Gastrocnemius medialis (tissue), 4 donors: ENCODE data around the gene TMEM235. TPM values are rescaled to one million over a fixed set of nuclear protein-coding genes. Genes with fewer than 3 reads are reported as not detected.

Experiments used
- ATAC-seq, 2 donors: fragments of 150-250 bp; one replicate each; pipeline ENCODE4 v1.9.1; 2016
- DNase-seq, 2 donors: peaks; one replicate each; pipeline ENCODE4 v3.0.0-alpha.2; 2019
- H3K27ac ChIP-seq, 4 donors: fragments of 200-600 bp; sonication (generic); 1 replicate in 1 of 4; 2 replicates in 3 of 4; pipeline ENCODE4 v1.5.1; 2016 to 2018; ENCODE audit warnings: mild to moderate bottlenecking in 2 of 4, moderate library complexity in 1 of 4
- H3K27me3 ChIP-seq, 3 donors: fragments of 200-600 bp; sonication (generic) in 2 of 3; 1 replicate in 1 of 3; 2 replicates in 2 of 3; pipeline versions ENCODE4 v1.5.1 to v1.6.0; 2016 to 2019; ENCODE audit warnings: mild to moderate bottlenecking in 1 of 3, moderate library complexity in 1 of 3
- H3K36me3 ChIP-seq, 2 donors: fragments of 200-600 bp; sonication (generic) in 1 of 2; one replicate each; pipeline ENCODE4 v1.5.1; 2017 to 2018
- H3K4me1 ChIP-seq, 2 donors: fragments of 200-600 bp; sonication (generic) in 1 of 2; one replicate each; pipeline ENCODE4 v1.5.1; 2016 to 2017; ENCODE audit warnings: mild to moderate bottlenecking in 2 of 2
- H3K4me3 ChIP-seq, 4 donors: fragments of 200-600 bp; sonication (generic) in 3 of 4; 1 replicate in 1 of 4; 2 replicates in 3 of 4; pipeline ENCODE4 v1.5.1; 2016 to 2019; ENCODE audit warnings: mild to moderate bottlenecking in 2 of 4
- H3K9me3 ChIP-seq, 3 donors: fragments of 200-600 bp; sonication (generic) in 2 of 3; 1 replicate in 1 of 3; 2 replicates in 2 of 3; pipeline ENCODE4 v1.5.1; 2016 to 2019
- CTCF ChIP-seq, 5 experiments: fragments of 450-650 bp in 3 of 5; fragments of 200-600 bp in 2 of 5; sonication (generic) in 2 of 5; IDR thresholded peaks in 4 of 5; conservative IDR thresholded peaks in 1 of 5; 1 replicate in 4 of 5; 2 replicates in 1 of 5; pipeline ENCODE4 v1.5.1; 2016 to 2019; ENCODE audit warnings: antibody characterized with exemption in 5 of 5, mild to moderate bottlenecking in 3 of 5, moderate library complexity in 3 of 5
- POLR2A ChIP-seq, 2 donors: fragments of 450-650 bp; IDR thresholded peaks; one replicate each; pipeline ENCODE4 v1.6.1; 2017; ENCODE audit warnings: antibody characterized with exemption in 2 of 2, mild to moderate bottlenecking in 2 of 2, moderate library complexity in 2 of 2
- in situ Hi-C, 4 donors: fragments of 200-750 bp; cut with MboI; loops; one replicate each; pipeline versions ENCODE4 v1.15.0 to v1.8.0; 2017; ENCODE audit warnings: low sequenced_read_pairs in 4 of 4
- intact Hi-C: fragments of 100-400 bp; cut with DNase I; formaldehyde crosslinking; loops from one replicate; pipeline ENCODE4 v1.15.1; 2023; ENCODE audit warnings: low total_unique reads
- total RNA-seq, 4 donors: library from RNA; depleted of rRNA; stranded (reverse); fragments of >200 nt; gene quantifications; one replicate each; pipeline versions ENCODE4 v1.1.0 to v1.2.3, GENCODE V29; 2016

TMEM235 gene
- total RNA-seq, 4 donors from 2014 or later, result not detected

GRCh38 chr17:78214016-78214705, 17.3 kb upstream of the TMEM235 start, which contains the start of gene BIRC5:
BIRC5 (plus strand) TSS chr17:78214253; CDS start chr17:78214317, 64 bp downstream.
- Histone ChIP-seq H3K36me3 (no peaks in the 10 kb centered on the region), H3K27ac (no peak within 1 kb of the TSS), H3K4me1 (peaks cover 5% of the 10 kb centered on the region in 2 donors), H3K27me3 (no peaks in the 10 kb centered on the region), H3K9me3 (no peaks in the 10 kb centered on the region), H3K4me3 (peak within 1 kb of the TSS; percentile 43 to 71 (median 63))
- in situ Hi-C loops (no loop called here), intact Hi-C loops (loop anchor here (1.0 kb wide), 1 partner anchor 40 kb away; no protein-coding TSS in a partner anchor)
- ATAC-seq (peak; percentile 86 to 93), DNase-seq (peak; percentile 72 to 78)
- TF ChIP-seq POLR2A (IDR thresholded peaks at IDR 0.05) (no peak), CTCF (IDR thresholded peaks at IDR 0.05 in 4 of 5, conservative IDR thresholded peaks at IDR 0.05 in 1 of 5) (no peak)

GRCh38 chr17:78214706-78215061, 16.7 kb upstream of the TMEM235 start:
- in situ Hi-C loops, result no loop called here
- H3K9me3 ChIP-seq, result no peaks in the 10 kb centered on the region
- DNase-seq (no peak), ATAC-seq (no peak)
- H3K27ac ChIP-seq, result no peak overlapping the region
- TF ChIP-seq CTCF (IDR thresholded peaks at IDR 0.05 in 4 of 5, conservative IDR thresholded peaks at IDR 0.05 in 1 of 5), result no peak
- TF ChIP-seq POLR2A (IDR thresholded peaks at IDR 0.05), result no peak
- H3K4me3 ChIP-seq, result peak overlapping the region in 3 of 4 donors; percentile 59 to 71 (median 67)
- no peaks in the 10 kb centered on the region for H3K36me3 ChIP-seq
- intact Hi-C loops, result loop anchor here (1.0 kb wide), 1 partner anchor 40 kb away; no protein-coding TSS in a partner anchor
- H3K27me3 ChIP-seq, result no peaks in the 10 kb centered on the region
- peaks cover 5% of the 10 kb centered on the region in 2 donors for H3K4me1 ChIP-seq

GRCh38 chr17:78219396-78220150, 11.9 kb upstream of the TMEM235 start:
- Histone ChIP-seq H3K4me3 (no peak overlapping the region), H3K9me3 (no peaks in the 10 kb centered on the region), H3K36me3 (no peaks in the 10 kb centered on the region), H3K27me3 (no peaks in the 10 kb centered on the region), H3K27ac (no peak overlapping the region), H3K4me1 (peaks cover 4 to 5% of the 10 kb centered on the region in 2 donors)
- intact Hi-C loops, result no loop called here
- in situ Hi-C loops, result no loop called here
- DNase-seq (no peak), ATAC-seq (no peak)
- TF ChIP-seq CTCF (IDR thresholded peaks at IDR 0.05 in 4 of 5, conservative IDR thresholded peaks at IDR 0.05 in 1 of 5) (no peak), POLR2A (IDR thresholded peaks at IDR 0.05) (no peak)

- no peak for TF ChIP-seq CTCF (IDR thresholded peaks at IDR 0.05 in 4 of 5, conservative IDR thresholded peaks at IDR 0.05 in 1 of 5)
- no peak for TF ChIP-seq POLR2A (IDR thresholded peaks at IDR 0.05)
- peak overlapping the region in 2 of 4 donors; percentile 22 to 47 for H3K27ac ChIP-seq
- H3K9me3 ChIP-seq, result no peaks in the 10 kb centered on the region
- ATAC-seq (no peak), DNase-seq (no peak)
- H3K27me3 ChIP-seq, result peaks cover 4 to 8% (median 4%) of the 10 kb centered on the region in 3 donors
- H3K4me3 ChIP-seq, result no peak overlapping the region
- intact Hi-C loops (no loop called here), in situ Hi-C loops (no loop called here)
- peaks cover 3 to 6% of the 10 kb centered on the region in 2 donors for H3K4me1 ChIP-seq
- no peaks in the 10 kb centered on the region for H3K36me3 ChIP-seq
Observed at GRCh38 chr17:78223061-78223460, 8.4 kb upstream of the TMEM235 start.
